ENCODE measurements around the gene TNP2.

- no peak for TF ChIP-seq CTCF (IDR thresholded peaks at IDR 0.05 in 4 of 5, conservative IDR thresholded peaks at IDR 0.05 in 1 of 5)
- no peak for TF ChIP-seq POLR2A (IDR thresholded peaks at IDR 0.05)
These were observed 27.5 kb downstream of the TNP2 start for GRCh38 chr16:11241480-11242204.
